Activated naive CD8-positive, alpha-beta T cell treated with anti-CD3 and anti-CD28 coated beads, Interleukin-2, amount 10 ng/mL, durations not matched to agents 7 days and 5 days (primary cell): ENCODE results near the gene KDM5B. TPM values are rescaled to one million over a fixed set of nuclear protein-coding genes. Genes with fewer than 3 reads are reported as not detected.

Source experiments
- ATAC-seq: fragments of 150-1000 bp; cut with Tn5 transposase; one replicate; pipeline ENCODE4 v1.10.0; 2021; ENCODE audit warnings: low read depth, moderate library complexity
- POLR2A ChIA-PET: fragments of 350-600 bp; sonication (Branson Sonifier 250); formaldehyde crosslinking; loops from one replicate; lab custom pipeline; 2021; ENCODE audit warnings: antibody characterized with exemption; lab: Charles Lee
- DNase-seq: peaks from one replicate; pipeline ENCODE4 v3.0.0; 2021
- H3K27ac Mint-ChIP-seq: one replicate; pipeline ENCODE4 v1.8.0; 2022; ENCODE audit warnings: mild to moderate bottlenecking, mixed read lengths
- H3K27me3 Mint-ChIP-seq: one replicate; pipeline ENCODE4 v1.8.0; 2022; ENCODE audit warnings: mild to moderate bottlenecking, moderate library complexity, mixed read lengths
- H3K36me3 Mint-ChIP-seq: one replicate; pipeline ENCODE4 v1.8.0; 2021; ENCODE audit warnings: mild to moderate bottlenecking, mixed read lengths
- H3K4me1 Mint-ChIP-seq: one replicate; pipeline ENCODE4 v1.8.0; 2021; ENCODE audit warnings: mixed read lengths
- H3K4me3 Mint-ChIP-seq: one replicate; pipeline ENCODE4 v1.8.0; 2022; ENCODE audit warnings: mild to moderate bottlenecking, moderate library complexity, mixed read lengths
- H3K9me3 Mint-ChIP-seq: one replicate; pipeline ENCODE4 v1.8.0; 2021; ENCODE audit warnings: mixed read lengths
- total RNA-seq, 2 experiments: library from RNA; stranded (reverse); gene quantifications; one replicate each; pipeline ENCODE4 v1.2.3, GENCODE V29; 2021

Gene KDM5B
- total RNA-seq, 2 experiments from 2014 or later, result 45.2 to 55.5 TPM

DNA sequence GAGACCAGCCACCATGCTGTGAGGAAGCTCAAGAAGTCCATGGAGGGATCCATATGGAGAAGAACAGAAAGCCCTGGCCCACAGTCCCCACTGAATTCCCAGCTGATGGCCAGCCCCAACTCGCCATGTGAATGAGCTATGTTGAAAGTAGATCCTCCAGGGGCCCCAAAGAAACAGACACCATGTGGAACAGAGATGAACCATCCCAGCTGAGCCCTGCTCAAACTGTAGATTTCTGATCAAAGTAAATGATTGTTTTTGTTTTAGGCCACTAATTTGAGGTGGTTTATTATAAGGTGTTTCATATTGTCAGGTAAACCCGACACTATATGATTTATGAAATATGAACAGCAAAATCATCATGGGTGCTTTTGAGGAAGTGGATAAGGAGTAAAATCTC lies 130.8 kb downstream of the KDM5B start:
- H3K4me1 Mint-ChIP-seq, result peaks cover 1% of the 10 kb centered on the region
- H3K9me3 Mint-ChIP-seq, result peaks cover 7% of the 10 kb centered on the region
- no peaks in the 10 kb centered on the region for H3K36me3 Mint-ChIP-seq
- POLR2A ChIA-PET, result no interaction called here
- DNase-seq (no peak), ATAC-seq (no peak)
- no peak overlapping the region for H3K27ac Mint-ChIP-seq
- H3K4me3 Mint-ChIP-seq, result no peak overlapping the region
- H3K27me3 Mint-ChIP-seq, result peaks cover 18% of the 10 kb centered on the region

Other genes starting within 250 kb of the KDM5B start
- not detected for gene SYT2, start 98.0 kb downstream of the KDM5B start, total RNA-seq
- under 1 TPM in 1 of 2 experiments, not detected in 1; 0.61 TPM for gene PCAT6, start 2.5 kb upstream of the KDM5B start, total RNA-seq
- 10 to 100 TPM; 12.7 to 13.1 TPM for gene RABIF, start 80.7 kb upstream of the KDM5B start, total RNA-seq
- gene KLHL12, start 118.8 kb upstream of the KDM5B start, total RNA-seq, result 10 to 100 TPM; 30.1 to 30.5 TPM
- gene ADIPOR1, start 149.9 kb upstream of the KDM5B start, total RNA-seq, result 10 to 100 TPM; 64.8 to 64.9 TPM
- gene CYB5R1, start 158.8 kb upstream of the KDM5B start, total RNA-seq, result 10 to 100 TPM; 30.6 to 35.2 TPM
- 10 to 100 TPM; 77.1 to 78.4 TPM for gene TMEM183A, start 199.0 kb upstream of the KDM5B start, total RNA-seq
- gene PPFIA4, start 218.1 kb upstream of the KDM5B start, total RNA-seq, result 10 to 100 TPM; 48.5 to 56.0 TPM